Measurements from ENCODE around the gene ERCC6L. TPM values are rescaled to one million over a fixed set of nuclear protein-coding genes. Genes with fewer than 3 reads are reported as not detected.
"Not testable (repeated sequence)": the region's sequence is repeated elsewhere in the genome, so short reads cannot be mapped to it uniquely, and the experiment has no call there.

Gene ERCC6L
- total RNA-seq, 4 donors from 2014 or later = 0.07 TPM; not detected in 3

- peaks cover 0 to 4% of the 10 kb centered on the region in 2 donors for H3K4me1 ChIP-seq
- H3K27me3 ChIP-seq = no peaks in the 10 kb centered on the region
- ATAC-seq (no peak), DNase-seq (no peak)
- no peak overlapping the region for H3K4me3 ChIP-seq
- in situ Hi-C loops (cut with MboI; ENCODE audit: low sequenced_read_pairs in 4 of 4) = no loop called here
- intact Hi-C loops (cut with DNase I; ENCODE audit: low total_unique reads) = no loop called here
- TF ChIP-seq, protein P1, sequence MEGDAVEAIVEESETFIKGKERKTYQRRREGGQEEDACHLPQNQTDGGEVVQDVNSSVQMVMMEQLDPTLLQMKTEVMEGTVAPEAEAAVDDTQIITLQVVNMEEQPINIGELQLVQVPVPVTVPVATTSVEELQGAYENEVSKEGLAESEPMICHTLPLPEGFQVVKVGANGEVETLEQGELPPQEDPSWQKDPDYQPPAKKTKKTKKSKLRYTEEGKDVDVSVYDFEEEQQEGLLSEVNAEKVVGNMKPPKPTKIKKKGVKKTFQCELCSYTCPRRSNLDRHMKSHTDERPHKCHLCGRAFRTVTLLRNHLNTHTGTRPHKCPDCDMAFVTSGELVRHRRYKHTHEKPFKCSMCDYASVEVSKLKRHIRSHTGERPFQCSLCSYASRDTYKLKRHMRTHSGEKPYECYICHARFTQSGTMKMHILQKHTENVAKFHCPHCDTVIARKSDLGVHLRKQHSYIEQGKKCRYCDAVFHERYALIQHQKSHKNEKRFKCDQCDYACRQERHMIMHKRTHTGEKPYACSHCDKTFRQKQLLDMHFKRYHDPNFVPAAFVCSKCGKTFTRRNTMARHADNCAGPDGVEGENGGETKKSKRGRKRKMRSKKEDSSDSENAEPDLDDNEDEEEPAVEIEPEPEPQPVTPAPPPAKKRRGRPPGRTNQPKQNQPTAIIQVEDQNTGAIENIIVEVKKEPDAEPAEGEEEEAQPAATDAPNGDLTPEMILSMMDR (IDR thresholded peaks at IDR 0.05 in 4 of 5, conservative IDR thresholded peaks at IDR 0.05 in 1 of 5) = no peak
- TF ChIP-seq POLR2A (IDR thresholded peaks at IDR 0.05) = no peak
- no peaks in the 10 kb centered on the region for H3K36me3 ChIP-seq
- H3K27ac ChIP-seq = no peak overlapping the region
- H3K9me3 ChIP-seq = no peaks in the 10 kb centered on the region
Observed at GRCh38 chrX:72176981-72177380, 61.8 kb downstream of the ERCC6L start.

DNA sequence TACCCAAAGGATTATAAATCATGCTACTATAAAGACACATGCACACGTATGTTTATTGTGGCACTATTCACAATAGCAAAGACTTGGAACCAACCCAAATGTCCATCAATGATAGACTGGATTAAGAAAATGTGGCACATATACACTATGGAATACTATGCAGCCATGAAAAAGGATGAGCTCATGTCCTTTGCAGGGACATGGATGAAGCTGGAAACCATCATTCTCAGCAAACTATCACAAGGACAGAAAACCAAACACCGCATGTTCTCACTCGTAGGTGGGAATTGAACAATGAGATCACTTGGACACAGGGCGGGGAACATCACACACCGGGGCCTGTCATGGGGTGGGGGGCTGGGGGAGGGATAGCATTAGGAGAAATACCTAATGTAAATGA, 62.5 kb downstream of the ERCC6L start:
- H3K4me1 ChIP-seq; intact Hi-C loops (cut with DNase I; ENCODE audit: low total_unique reads); H3K36me3 ChIP-seq; in situ Hi-C loops (cut with MboI; ENCODE audit: low sequenced_read_pairs in 4 of 4); DNase-seq; H3K27ac ChIP-seq; ATAC-seq; H3K27me3 ChIP-seq; H3K9me3 ChIP-seq; H3K4me3 ChIP-seq: not testable (repeated sequence)

- in situ Hi-C loops (cut with MboI; ENCODE audit: low sequenced_read_pairs in 4 of 4) (no loop called here), intact Hi-C loops (cut with DNase I; ENCODE audit: low total_unique reads) (no loop called here)
- H3K9me3 ChIP-seq = no peaks in the 10 kb centered on the region
- no peak for TF ChIP-seq POLR2A (IDR thresholded peaks at IDR 0.05)
- TF ChIP-seq, protein P1 (IDR thresholded peaks at IDR 0.05 in 4 of 5, conservative IDR thresholded peaks at IDR 0.05 in 1 of 5) = no peak
- peak overlapping the region in 1 of 4 donors; percentile 8 for H3K4me3 ChIP-seq
- DNase-seq = no peak
- no peaks in the 10 kb centered on the region for H3K4me1 ChIP-seq
- no peak for ATAC-seq
- no peaks in the 10 kb centered on the region for H3K36me3 ChIP-seq
- H3K27me3 ChIP-seq = no peaks in the 10 kb centered on the region
- no peak overlapping the region for H3K27ac ChIP-seq
Observed at GRCh38 chrX:72169008-72169728, 69.7 kb downstream of the ERCC6L start.

- no peaks in the 10 kb centered on the region for H3K27me3 ChIP-seq
- no peak overlapping the region for H3K27ac ChIP-seq
- no peaks in the 10 kb centered on the region for H3K4me1 ChIP-seq
- intact Hi-C loops (cut with DNase I; ENCODE audit: low total_unique reads) (no loop called here), in situ Hi-C loops (cut with MboI; ENCODE audit: low sequenced_read_pairs in 4 of 4) (no loop called here)
- H3K4me3 ChIP-seq = no peak overlapping the region
- no peak for TF ChIP-seq POLR2A (IDR thresholded peaks at IDR 0.05)
- TF ChIP-seq, protein P1 (IDR thresholded peaks at IDR 0.05 in 4 of 5, conservative IDR thresholded peaks at IDR 0.05 in 1 of 5) = no peak
- no peak for ATAC-seq
- no peak for DNase-seq
- H3K36me3 ChIP-seq = no peaks in the 10 kb centered on the region
- H3K9me3 ChIP-seq = no peaks in the 10 kb centered on the region
Observed at GRCh38 chrX:72165551-72165950, 73.3 kb downstream of the ERCC6L start.

DNA sequence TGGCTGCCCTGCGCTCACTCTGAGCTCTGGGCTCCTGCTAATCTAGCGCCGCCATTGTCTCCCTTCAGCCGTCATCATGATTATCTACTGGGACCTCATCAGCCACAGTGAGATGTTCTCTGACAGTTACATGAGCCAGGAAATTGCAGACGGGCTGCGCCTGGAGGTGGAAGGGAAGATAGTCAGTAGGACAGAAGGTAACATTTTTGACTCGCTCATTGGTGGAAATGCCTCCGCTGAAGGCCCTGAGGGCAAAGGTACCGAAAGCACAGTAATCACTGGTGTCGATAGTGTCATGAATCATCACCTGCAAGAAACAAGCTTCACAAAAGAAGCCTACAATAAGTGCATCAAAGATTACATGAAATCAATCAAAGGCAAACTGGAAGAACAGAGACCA, 79.1 kb downstream of the ERCC6L start:
- Histone ChIP-seq H3K27me3 (peaks cover 0 to 7% (median 0%) of the 10 kb centered on the region in 3 donors), H3K36me3 (no peaks in the 10 kb centered on the region), H3K9me3 (no peaks in the 10 kb centered on the region), H3K27ac (no peak overlapping the region), H3K4me1 (no peaks in the 10 kb centered on the region), H3K4me3 (no peak overlapping the region)
- intact Hi-C loops (cut with DNase I; ENCODE audit: low total_unique reads) (no loop called here), in situ Hi-C loops (cut with MboI; ENCODE audit: low sequenced_read_pairs in 4 of 4) (no loop called here)
- TF ChIP-seq, protein P1 (IDR thresholded peaks at IDR 0.05 in 4 of 5, conservative IDR thresholded peaks at IDR 0.05 in 1 of 5) = no peak
- TF ChIP-seq POLR2A (IDR thresholded peaks at IDR 0.05) = no peak
- DNase-seq = no peak
- ATAC-seq = no peak

Data from gastrocnemius medialis (tissue), 4 donors.